Effector CD4-positive, alpha-beta T cell (primary cell): ENCODE data around the gene ERCC2.
"Not testable (repeated sequence)": the region's sequence is repeated elsewhere in the genome, so short reads cannot be mapped to it uniquely, and the experiment has no call there.

Source experiments
- DNase-seq: peaks from one replicate; pipeline ENCODE4 v3.0.0-alpha.2; 2020

ERCC2 gene

DNA sequence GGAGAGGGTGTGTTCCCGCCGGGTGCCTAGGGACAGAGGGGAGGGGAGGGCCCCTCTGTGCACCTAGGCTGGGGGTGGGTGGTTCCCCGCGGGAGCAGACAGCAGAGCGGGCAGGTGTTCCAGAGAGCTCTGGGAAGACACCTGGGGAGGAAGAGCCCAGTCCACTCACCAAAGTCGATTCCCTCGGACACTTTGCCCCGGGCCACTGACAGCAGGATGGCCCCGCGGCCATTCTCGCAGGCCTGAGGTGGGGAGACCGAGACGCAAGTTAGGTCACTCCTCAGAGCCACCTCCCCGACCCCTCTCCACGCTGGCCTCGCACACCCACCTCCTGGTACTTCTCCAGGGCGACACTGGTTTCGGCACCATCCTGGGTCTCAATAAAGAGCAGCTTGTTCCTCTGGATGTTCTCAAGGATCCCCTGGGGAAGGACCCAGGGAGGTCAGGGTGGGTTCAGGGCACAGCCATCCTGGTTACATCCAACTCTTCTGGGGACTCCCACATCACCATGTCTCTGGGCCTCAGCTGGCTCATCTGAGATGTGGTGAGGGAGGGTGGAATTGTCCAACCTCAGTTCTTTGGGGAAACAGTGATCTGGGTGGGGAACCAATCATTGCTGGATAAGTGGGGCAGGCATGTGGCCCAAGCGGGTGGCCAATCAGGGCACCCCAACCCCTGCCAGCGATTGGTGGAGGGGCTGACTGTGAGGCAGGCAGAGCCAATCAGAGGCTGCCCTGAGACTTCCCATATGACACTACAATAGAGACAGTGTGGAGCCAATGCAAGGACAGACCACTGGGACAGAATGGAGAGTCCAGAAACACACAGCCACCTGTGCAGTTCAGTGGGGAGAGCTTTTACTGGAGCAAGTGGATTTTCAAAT lies 17.2 kb downstream of the ERCC2 start:
- no peak for DNase-seq

DNA sequence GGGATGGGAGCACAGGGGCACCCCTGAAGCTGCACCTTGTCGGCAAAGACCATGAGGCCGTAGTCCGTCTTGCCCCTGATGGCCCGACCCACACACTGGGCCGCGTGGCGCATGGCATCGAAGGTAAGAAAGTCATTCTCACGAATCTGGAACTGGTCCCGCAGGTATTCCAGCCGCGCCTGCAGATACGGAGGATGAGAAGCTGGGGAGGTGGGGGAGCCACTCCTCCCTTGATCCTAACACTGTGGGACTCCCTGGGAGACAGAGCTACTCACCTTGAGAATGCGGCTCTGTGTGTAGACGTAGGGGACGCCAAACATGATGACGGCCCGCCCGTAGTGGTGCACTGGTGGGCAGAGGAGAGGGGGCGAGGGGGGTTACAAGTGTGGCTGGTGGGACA lies 17.9 kb downstream of the ERCC2 start:
- no peak for DNase-seq

DNA sequence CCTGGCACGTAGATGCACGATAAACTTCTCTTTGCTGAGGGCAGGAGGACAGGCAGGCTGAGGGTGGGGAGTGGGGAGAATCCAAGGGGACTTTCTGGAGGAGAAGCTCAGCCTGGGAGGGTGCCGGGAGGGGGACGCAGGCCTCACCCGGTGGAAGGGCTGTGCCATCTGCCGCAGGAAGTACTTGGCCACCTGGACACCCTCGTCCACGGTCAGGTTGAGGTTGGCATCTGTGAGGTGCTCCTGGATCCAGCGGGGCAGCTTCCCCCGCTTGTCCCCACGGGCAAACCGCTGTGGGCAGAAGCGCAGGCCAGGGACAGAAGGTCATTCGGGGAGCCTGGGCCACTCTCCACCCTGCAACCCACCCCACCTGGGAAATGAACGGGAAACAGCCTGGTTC lies 18.3 kb downstream of the ERCC2 start:
- DNase-seq = no peak

DNA sequence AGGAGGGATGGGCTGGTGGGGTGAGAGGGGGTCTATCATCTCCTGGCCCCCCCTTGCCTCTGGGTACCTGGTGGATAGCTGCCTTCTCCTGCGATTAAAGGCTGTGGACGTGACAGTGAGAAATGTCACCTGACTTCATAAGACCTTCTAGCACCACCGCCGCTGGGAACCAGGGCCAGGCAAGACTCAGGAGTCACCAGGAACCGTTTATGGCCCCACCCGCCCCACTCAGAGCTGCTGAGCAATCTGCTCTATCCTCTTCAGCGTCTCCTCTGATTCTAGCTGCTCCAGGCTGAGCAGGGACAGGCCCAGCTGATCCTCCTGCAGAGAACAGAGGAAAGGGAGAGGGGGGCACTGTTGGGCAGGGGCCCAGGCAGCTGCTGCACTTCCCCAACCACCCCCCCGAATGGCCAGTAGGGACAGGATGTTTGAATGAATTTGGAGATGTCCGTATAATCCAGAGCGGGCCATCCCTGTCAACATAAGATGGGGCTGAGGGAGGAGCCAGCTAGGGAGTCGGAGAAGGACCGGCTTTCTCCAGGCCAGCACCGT lies 18.9 kb downstream of the ERCC2 start:
- DNase-seq = no peak

DNA sequence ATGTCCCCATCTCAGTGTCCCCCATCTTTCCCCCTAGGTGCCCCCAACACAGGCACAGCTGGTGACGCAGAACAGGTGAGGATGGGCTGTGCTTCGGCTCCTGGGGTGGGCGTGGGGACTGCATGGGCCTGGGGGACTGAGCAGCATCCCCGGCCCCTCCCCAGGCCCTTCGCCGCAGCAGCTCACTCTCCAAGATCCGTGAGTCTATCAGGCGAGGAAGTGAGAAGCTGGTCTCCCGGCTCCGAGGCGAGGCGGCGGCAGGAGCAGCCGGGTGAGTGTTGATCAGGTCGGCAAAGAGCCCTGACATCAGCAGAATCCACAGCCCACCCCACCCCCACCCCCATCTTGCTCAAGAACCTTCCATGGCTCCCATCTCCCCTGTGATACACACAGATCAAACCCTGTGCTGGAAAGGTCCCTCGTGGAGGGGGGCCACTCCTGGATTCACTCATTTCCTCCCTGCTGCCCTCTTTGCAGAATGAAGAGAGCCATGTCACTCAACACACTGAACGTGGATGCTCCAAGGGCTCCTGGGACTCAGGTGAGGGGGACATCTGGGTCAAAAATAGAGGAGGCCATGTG lies 19.8 kb downstream of the ERCC2 start:
- DNase-seq = no peak

DNA sequence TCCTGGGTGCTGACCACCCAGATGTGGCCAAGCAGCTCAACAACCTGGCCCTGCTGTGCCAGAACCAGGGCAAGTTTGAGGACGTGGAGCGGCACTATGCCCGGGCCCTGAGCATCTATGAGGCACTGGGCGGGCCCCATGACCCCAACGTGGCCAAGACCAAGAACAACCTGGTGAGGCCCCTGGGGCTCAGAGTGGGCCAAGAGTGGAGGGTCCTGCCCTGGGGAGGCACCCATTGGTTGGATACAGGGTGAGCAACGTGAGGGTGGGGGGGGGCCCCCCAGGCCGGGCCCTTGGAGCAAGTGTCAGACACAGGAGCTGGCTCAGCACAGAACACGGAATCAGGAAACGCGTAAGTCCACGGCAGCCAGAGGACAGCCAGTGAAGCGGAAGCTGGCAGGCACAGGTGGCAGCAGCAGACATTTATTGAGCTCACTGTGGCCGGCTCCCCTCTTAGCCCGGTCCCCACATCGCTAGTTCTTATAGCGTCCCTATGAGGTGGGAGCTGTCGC lies 20.9 kb downstream of the ERCC2 start:
- DNase-seq = no peak

DNA sequence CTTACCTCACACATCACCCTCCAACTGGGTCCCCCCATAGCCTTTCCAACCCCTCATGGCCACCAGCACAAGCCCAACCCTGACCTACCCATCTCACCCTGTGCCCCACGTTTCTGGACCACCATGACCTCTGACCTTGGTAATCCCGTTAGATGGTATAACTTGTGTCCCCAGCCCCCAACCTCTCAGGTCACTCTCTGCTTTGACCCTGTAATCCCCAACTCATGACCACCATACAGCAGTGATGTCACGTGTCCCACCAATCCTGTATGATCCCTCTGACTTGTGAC lies 21.3 kb downstream of the ERCC2 start:
- DNase-seq = no peak

DNA sequence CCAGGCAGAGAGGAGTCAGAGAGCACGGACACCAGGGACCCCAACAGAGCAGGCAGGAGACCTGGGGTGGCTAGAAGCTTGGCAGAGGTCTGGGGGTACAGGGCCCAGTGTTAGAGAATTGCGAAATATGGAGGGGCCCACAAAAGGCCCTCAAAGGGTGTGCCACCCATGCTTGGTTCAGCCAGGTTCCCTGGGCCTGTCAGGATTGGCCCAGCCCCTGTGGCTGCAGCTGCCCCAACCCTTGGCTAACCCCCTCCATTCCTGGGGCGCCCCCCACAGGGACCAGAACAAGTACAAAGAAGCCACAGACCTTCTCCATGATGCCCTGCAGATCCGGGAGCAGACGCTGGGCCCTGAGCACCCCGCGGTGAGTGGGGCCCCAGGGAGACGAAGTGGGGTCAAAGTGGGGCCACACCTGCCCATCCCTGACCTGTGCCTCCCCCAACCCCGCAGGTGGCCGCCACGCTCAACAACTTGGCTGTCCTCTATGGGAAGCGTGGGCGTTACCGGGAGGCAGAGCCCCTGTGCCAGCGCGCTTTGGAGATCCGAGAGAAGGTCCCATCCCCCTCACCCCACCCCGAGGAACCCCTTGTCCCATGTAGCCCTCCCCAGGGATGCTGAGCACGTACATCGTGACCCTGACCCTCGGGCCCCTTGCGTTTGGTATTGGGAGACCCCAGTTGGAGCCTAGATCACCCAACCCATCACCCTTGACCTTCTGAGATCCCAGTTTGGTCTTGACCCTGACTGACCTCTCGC lies 21.8 kb downstream of the ERCC2 start:
- DNase-seq = no peak

DNA sequence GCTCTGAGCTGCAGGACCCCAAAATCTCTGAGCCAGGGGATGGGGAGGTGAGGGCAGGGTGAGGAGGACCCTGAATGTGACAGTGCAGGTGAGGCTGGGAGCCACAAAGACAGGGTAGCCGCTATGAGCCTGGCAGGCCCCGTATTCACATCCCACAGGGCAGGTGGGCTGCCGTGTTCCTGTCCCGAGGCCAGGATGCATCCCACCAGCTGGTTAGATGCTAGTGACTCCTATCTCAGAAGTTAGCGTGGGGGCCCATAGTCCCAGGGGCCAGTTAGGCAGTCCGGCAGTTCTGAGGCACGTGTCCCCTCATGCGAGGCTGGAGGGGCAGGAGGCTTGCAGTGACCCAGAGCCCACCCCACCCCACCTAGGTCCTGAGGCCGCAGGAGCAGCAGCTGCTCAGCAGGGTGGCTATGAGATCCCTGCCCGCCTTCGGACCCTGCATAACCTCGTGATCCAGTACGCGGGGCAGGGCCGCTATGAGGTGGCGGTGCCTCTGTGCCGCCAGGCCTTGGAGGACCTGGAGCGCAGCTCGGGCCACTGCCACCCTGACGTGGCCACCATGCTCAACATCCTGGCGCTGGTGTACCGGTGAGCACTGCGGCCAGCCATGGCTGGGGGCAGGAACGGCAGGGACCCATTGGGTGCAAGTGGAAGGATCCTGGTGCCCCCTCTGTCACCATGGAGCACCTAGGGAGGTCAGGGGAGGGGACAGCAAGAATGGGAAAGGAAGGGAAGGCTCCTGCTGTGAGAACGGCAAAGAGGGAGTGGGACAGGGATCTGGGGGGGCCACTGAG lies 22.6 kb downstream of the ERCC2 start:
- DNase-seq = no peak

DNA sequence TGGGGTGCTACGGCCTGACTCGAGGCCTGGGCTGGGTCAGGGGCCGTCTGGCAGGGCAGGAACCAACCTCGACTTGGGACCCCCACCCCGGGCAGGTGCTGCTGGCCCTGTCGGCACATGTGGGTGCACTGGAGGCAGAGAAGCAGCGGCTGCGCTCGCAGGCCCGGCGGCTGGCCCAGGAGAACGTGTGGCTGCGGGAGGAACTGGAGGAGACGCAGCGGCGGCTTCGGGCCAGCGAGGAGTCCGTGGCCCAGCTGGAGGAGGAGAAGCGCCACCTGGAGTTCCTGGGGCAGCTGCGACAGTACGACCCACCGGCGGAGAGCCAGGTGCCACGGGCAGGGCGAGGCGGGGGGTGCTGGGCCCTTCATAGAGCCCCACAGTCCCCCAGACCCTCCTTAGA lies 23.9 kb downstream of the ERCC2 start:
- no peak for DNase-seq

DNA sequence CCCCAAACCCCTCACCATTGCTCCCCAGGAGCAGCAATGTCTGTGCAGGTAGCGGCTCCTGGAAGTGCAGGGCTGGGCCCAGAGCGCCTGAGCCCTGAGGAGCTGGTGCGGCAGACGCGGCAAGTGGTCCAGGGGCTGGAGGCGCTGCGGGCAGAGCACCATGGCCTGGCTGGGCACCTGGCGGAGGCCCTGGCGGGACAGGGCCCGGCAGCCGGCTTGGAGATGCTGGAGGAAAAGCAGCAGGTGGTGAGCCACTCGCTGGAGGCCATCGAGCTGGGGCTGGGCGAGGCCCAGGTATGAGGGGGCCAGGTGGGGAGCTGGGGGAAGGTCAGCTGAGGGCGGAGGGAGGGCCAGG lies 24.9 kb downstream of the ERCC2 start:
- DNase-seq = no peak

DNA sequence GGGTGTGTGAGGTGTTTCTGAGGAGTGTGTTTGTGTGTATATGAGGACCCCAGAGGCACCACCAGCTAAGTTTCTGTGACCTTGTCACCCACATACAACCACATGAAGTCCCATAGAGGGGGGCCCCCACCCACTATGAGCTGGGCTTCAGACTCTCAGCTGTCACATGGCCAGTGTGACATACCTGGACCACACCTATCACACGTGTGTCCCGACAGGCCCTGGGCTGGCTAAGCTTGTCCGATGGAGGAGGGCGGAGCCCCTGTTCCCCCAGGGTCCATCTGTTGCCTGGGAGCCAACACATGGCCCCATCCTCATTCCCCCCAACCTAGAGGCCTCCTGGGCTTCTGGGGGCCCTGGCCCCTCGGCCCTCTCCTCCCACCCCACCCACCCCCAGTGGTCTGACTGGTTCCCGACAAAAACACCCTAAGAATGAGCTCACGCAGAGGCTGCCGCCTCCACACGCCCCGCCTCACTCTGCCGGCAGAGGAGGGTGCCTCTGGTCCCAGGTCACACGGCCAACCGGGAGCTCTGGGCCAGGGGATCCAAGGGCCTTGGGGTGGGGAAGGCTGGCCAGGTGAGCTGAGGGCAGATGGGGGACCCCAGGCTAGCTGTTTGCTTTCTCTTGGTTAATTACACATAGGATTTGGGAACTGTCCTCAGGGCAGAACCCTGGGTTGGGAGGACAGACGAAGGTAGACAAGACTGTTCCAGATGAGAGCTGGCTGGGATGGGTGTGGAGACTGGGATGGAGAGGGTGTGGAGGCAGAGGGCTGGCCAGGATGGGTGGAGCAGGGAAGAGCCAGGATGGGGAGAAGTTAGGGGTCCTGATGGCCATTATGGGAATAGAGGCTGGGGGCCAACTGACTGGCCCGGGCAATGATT lies 25.5 kb downstream of the ERCC2 start:
- DNase-seq = no peak

DNA sequence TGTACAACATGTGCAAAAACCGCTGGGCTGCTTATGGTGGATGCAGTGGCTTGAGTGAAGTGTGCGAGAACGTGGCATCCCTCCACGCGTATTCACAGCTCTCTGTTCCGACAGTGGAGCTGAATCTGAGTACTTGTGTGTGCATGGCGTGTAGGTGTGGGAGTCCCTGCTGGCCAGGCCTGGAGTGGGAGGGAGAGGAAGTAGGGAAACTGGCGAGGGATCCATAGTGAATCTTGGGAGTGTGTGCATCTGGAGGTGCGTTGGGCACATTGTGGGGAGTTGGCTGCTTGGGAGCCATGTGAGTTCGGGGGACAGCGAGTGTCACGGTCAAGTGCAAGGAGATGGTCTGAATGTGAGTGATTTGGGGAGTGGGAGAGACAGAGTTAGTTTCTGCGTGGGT lies 27.5 kb downstream of the ERCC2 start:
- DNase-seq = no peak

DNA sequence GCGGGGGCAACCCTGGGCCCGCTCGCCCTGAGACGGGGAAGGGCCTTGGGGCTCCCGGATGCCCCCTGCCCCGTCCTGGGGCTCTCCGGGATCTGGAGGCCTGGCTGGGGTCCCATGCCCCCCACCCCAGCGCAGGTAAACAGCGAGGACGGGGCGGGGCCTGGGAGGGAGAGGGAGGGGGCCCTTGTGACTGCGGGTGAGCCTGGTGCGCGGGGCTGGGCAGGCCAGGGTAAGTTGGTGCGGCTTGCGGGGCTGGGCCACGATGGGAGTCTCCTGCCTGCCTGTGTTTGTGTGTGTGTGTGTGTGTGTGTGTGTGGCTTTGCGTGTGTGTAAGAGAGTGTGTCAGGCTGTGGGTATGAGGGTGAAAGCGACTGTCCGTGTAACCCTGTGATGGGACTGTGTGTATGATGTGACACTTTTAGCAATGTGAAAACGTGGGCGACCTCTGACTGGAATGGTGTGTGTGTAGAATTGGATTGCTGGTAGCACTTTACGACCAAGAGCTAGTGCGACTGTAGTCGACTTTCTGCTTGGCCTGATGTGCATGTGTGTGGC lies 29.4 kb downstream of the ERCC2 start:
- no peak for DNase-seq

DNA sequence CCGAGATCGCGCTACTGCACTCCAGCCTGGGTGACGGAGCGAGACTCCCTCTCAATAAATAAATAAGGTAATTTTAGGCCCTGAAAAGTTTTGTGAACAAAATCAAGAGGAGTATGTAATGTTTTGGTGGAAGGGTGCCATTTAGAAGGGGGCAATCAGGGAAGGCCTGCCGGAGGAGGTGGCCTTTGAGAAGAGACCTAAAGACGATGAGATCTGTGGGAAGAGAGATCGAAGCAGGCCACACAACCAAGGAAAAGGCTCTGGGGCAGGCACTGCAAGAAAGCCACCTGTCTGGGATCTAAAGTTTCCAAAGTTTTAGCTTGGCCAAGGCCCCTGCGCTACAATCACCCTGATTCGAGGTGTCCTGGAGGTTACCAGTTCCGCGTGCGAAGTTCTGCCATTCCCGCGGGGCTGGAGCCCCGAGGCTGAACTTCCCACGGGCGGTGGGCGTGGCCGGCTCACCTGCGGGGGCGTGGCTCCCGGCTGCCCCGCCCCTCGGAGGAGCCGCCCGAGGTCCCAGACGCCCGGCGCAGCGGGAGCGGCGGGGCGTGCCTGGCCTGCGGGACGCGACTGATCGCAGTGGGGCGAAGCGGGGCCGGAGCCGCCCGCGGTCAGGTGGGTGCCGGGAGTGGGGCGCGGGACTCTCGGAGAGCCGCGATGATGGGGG lies 30.0 kb downstream of the ERCC2 start, which contains the start of gene KLC3:
KLC3 (plus strand) TSS at position 519 of the 667 bp plus-strand sequence. CDS start 4,792 bp downstream, outside the sequence.
- DNase-seq = peak; percentile 21

DNA sequence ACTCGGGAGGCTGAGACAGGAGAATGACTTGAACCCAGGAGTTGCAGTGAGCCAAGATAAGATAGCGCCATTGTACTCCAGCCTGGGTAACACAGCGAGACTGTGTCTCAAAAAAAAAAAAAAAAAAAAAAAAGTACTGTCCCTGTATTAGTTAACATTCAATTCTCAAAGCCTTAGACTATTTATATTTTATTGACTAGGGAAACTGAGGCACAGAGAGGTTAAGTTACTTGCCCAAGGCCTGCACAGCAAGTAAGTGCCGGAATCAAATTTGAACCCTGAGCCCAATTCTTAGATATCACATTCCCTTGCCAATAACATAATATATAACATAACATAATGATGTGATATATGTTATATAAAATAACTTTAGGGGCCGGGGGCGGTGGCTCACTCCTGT lies 30.7 kb downstream of the ERCC2 start:
- no peak for DNase-seq

DNA sequence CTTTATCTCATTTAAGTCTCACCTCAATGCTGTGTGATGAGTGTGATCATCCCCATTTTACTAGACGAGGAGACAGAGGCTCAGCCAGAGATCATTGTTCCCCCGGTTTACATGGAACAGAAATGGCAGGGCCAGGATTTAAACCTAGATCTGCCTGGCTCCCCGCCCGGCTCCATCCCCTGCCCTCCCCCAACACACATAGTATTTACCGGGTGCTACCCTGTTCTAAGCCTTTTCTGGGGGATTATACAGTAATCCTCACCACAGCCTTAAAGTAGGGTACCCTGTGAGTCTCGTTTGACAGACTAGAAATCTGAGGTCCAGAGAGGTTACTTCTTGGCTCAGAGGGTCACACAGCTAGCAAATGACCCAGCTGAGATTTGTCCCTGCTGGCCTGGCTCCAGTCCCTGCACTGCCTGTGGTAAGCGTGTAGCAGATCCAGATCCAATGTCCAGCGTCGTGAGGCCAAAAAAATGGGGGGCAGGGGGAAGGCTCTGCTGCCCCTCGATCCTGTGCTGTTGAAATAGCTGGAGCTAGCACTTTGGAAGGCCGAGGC lies 33.6 kb downstream of the ERCC2 start:
- DNase-seq = no peak

DNA sequence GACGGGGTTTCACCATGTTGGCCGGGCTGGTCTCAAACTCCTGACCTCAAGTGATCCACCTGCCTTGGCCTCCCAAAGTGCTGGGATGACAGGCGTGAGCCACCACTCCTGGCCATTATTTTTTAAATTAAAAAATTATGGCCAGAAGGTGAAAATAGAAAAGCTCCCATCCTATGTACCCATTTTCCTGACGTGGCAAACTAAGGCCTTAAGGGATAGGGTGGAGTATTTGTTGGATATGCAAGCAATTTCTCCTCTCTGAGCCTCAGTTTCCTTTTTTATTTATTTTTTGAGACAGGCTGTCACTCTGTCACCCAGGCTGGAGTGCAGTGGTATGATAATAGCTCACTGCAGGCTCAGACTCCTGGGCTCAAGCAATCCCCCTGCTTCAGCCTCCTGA lies 35.5 kb downstream of the ERCC2 start:
- not testable (repeated sequence) for DNase-seq

DNA sequence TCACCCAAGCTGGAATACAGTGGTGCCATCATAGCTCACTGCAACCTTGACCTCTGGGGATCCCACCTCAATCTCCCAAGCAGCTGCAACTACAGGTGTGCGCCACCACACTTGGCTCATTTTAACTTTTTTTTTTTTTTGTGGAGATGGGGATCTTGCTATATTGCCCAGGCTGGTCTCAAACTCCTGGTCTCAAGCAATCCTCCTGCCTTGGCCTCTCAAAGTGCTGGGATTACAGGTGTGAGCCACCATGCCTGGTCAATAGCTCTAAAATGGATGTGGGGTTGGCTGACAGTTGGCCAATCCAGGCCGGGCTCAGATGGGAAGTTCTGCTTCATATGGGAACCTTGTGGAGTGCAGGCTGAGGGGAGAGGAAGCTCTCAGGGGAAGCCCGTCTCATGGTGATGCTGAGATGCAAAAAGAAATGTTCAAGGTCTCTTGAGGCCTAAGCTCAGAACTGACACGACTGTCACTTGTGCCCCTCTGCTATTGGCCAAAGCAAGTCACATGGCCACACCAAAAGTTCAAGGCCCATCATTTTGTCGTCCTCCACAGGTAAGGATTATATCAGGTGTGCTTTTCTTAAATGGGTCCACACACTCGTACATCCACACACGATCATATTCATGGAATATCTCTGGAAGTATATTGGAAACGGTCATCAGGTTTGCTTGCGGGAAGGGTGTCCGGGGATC lies 36.6 kb downstream of the ERCC2 start:
- no peak for DNase-seq

DNA sequence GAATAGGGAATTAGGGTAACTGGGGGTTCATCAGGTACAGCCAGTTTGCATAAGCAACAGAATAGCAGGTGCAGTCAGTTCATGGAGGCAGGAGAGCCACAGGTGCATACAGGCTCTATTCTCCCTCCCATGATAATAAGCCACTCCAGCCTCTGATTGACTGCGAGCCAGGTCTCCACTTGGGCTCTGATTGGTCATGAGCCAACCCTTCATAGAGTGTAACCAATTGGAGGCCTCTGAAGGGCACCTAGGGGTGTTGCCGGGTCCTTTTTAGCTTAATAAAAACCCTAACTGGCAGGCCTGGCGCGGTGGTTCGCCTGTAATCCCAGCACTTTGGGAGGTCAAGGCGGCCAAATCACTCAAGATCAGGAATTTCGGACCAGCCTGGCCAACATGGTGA lies 39.0 kb downstream of the ERCC2 start:
- no peak for DNase-seq
